Spleen (tissue), 11 donors: ENCODE data around the gene MYO15A. TPM values are rescaled to one million over a fixed set of nuclear protein-coding genes. Genes with fewer than 3 reads are reported as not detected.

Source experiments
- DNase-seq: peaks from one replicate; pipeline ENCODE4 v3.0.0-alpha.2; 2020
- H3K27ac ChIP-seq, 8 donors: fragments of 200-600 bp; sonication (generic) in 7 of 8; 1 replicate in 4 of 8; 2 replicates in 4 of 8; pipeline versions ENCODE4 v1.5.0 to v1.8.0; 2016 to 2021; ENCODE audit warnings: inconsistent platforms in 4 of 8, mild to moderate bottlenecking in 4 of 8, moderate library complexity in 1 of 8
- H3K27me3 ChIP-seq, 7 donors: fragments of 200-600 bp; sonication (generic) in 6 of 7; replicated peaks in 1 of 7; 1 replicate in 4 of 7; 2 replicates in 3 of 7; pipeline versions ENCODE4 v1.5.0 to v1.8.0; 2016 to 2021; ENCODE audit warnings: inconsistent platforms in 3 of 7, mild to moderate bottlenecking in 1 of 7
- H3K36me3 ChIP-seq, 6 donors: fragments of 200-600 bp; sonication (generic) in 5 of 6; 1 replicate in 4 of 6; 2 replicates in 2 of 6; pipeline versions ENCODE4 v1.5.0 to v1.8.0; 2016 to 2021; ENCODE audit warnings: inconsistent platforms in 2 of 6
- H3K4me1 ChIP-seq, 6 donors: fragments of 200-600 bp; sonication (generic) in 5 of 6; 1 replicate in 3 of 6; 2 replicates in 3 of 6; pipeline versions ENCODE4 v1.5.0 to v1.8.0; 2016 to 2021; ENCODE audit warnings: inconsistent platforms in 3 of 6
- H3K4me3 ChIP-seq, 8 donors: fragments of 200-600 bp; sonication (generic) in 7 of 8; 1 replicate in 4 of 8; 2 replicates in 4 of 8; pipeline versions ENCODE4 v1.5.0 to v1.8.0; 2016 to 2021; ENCODE audit warnings: inconsistent platforms in 4 of 8, mild to moderate bottlenecking in 4 of 8, moderate library complexity in 2 of 8
- H3K9me3 ChIP-seq, 8 donors: fragments of 200-600 bp; sonication (generic) in 7 of 8; 1 replicate in 4 of 8; 2 replicates in 4 of 8; pipeline versions ENCODE4 v1.5.0 to v1.8.0; 2016 to 2021; ENCODE audit warnings: inconsistent platforms in 4 of 8
- POLR2A ChIP-seq, 3 donors: fragments of 450-650 bp; IDR thresholded peaks; one replicate each; pipeline ENCODE4 v1.5.1; 2017; ENCODE audit warnings: antibody characterized with exemption in 3 of 3, mild to moderate bottlenecking in 1 of 3
- POLR2AphosphoS5 ChIP-seq, 3 donors: sonication (generic); formaldehyde crosslinking; IDR thresholded peaks; one replicate each; pipeline ENCODE4 v1.5.1; 2017; ENCODE audit warnings: antibody characterized with exemption in 3 of 3
- WGBS, 5 donors: extraction: QIAGEN DNeasy Blood & Tissue Kit in 3 of 5; methylation state at CpG; one replicate each; pipeline versions ENCODE4 v1.1.5 to v1.1.7; 2013 to 2018; 5-methylcytosine and 5-hydroxymethylcytosine counted together
- intact Hi-C: fragments of 100-400 bp; cut with DNase I; formaldehyde crosslinking; loops from one replicate; pipeline ENCODE4 v1.15.0; 2023; ENCODE audit warnings: low total_unique reads
- polyA plus RNA-seq, 3 donors: library from polyadenylated mRNA; stranded (reverse); fragments of 200-250 nt; gene quantifications; one replicate each; pipeline ENCODE4 v1.2.1, GENCODE V29; 2013
- total RNA-seq, 7 donors: library from RNA; depleted of rRNA in 3 of 7; stranded (reverse); fragments of >200 nt in 3 of 7; fragmentation: NEBNext Ultra II Directional in 4 of 7; extraction: Animal tissue kit (Norgen Biotek cat#: 25700) in 4 of 7; gene quantifications; one replicate each; pipeline versions ENCODE4 v1.1.0 to v1.2.1, GENCODE V29; 2016 to 2021
- TF ChIP-seq, protein P1 (sequence below), 11 experiments: fragments of 200-600 bp in 7 of 11; fragments of 450-650 bp in 4 of 11; sonication (generic) in 4 of 11; IDR thresholded peaks in 8 of 11; conservative IDR thresholded peaks in 3 of 11; 1 replicate in 7 of 11; 2 replicates in 4 of 11; pipeline versions ENCODE4 v1.4.0 to v1.8.0; 2016 to 2021; ENCODE audit warnings: antibody characterized with exemption in 11 of 11, inconsistent platforms in 4 of 11, mild to moderate bottlenecking in 1 of 11
- donor health status: healthy with polysubstance abuse.
- donor health status: DM: no; HTN: no; CAD: no; lungs with moderate emphysema.
- donor health status: DM: no; HTN: no; CAD: no.
- donor health status: Bipolar disorder and iron deficiency.
- donor health status: healthy.
- donor health status: DM: no; HTN: no; CAD: no.
- donor health status: DM: yes; HTN: yes; CAD: no.

Gene MYO15A
- total and polyA plus RNA-seq, 10 donors: 0.26 to 1.9 (median 0.84) TPM

DNA sequence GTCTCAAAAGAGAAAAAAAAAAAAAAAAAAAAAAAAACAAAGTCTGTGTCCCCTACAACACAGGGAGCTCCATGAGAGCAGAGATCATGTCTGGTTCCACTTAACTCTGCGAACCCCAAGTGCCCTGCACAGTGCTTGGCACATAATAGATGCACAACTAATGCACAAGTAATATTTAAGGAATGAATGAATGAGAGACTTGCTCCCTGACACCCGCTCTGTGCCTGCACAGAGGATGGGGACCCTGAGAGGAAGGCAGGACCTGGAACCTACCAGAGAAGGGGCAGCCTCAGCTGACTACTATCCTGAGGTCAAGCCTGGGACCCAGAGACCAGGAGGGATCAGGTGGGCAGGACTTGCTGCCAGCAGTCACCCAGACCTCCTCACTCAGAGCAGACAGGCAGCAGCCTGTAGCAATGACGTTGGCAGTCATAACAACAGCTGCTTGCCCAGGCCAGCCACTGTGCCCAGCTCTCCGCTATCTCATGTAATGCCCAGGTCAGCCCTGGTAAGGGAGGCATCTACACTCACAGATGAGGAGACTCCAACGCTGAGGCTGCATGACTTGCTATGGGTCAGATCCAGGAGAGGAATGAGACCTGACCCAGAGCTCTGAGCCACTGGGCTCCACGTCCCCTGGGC is 2.9 kb downstream of the MYO15A start:
- TF ChIP-seq, protein P1, sequence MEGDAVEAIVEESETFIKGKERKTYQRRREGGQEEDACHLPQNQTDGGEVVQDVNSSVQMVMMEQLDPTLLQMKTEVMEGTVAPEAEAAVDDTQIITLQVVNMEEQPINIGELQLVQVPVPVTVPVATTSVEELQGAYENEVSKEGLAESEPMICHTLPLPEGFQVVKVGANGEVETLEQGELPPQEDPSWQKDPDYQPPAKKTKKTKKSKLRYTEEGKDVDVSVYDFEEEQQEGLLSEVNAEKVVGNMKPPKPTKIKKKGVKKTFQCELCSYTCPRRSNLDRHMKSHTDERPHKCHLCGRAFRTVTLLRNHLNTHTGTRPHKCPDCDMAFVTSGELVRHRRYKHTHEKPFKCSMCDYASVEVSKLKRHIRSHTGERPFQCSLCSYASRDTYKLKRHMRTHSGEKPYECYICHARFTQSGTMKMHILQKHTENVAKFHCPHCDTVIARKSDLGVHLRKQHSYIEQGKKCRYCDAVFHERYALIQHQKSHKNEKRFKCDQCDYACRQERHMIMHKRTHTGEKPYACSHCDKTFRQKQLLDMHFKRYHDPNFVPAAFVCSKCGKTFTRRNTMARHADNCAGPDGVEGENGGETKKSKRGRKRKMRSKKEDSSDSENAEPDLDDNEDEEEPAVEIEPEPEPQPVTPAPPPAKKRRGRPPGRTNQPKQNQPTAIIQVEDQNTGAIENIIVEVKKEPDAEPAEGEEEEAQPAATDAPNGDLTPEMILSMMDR (IDR thresholded peaks at IDR 0.05 in 8 of 11, conservative IDR thresholded peaks at IDR 0.05 in 3 of 11): no peak
- TF ChIP-seq POLR2A (IDR thresholded peaks at IDR 0.05) (no peak), POLR2AphosphoS5 (IDR thresholded peaks at IDR 0.05) (peak in 1 of 3 donors; percentile 19)
- Histone ChIP-seq H3K27ac (no peak overlapping the region), H3K27me3 (no peaks in the 10 kb centered on the region), H3K36me3 (peaks cover 0 to 17% (median 10%) of the 10 kb centered on the region in 6 donors), H3K9me3 (no peaks in the 10 kb centered on the region), H3K4me1 (no peaks in the 10 kb centered on the region), H3K4me3 (no peak overlapping the region)
- no peak for DNase-seq
- intact Hi-C loops: no loop called here
- WGBS, 5 donors: 81 to 85% (median 83%) methylated on average over 3 to 6 of the region's 6 CpGs

DNA sequence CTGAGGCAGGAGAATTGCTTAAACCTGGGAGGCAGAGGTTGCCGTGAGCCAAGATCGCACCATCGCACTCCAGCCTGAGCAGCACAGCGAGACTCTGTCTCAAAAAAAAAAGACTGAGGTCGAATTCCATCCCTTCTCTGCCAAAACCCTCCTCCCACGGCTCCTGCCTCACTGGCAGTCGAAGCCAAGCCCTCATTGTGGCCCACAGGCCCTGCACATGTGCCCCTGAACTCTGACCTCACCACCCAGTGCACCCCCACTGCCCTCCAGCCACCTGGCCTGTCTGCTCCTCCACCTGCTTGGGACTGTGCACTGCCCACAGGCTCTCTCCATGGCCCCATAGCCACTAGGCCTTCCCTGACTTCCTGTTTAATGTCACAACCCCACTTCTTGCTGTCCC is 7.0 kb downstream of the MYO15A start:
- no peak for DNase-seq
- Histone ChIP-seq H3K36me3 (no peaks in the 10 kb centered on the region), H3K27me3 (no peaks in the 10 kb centered on the region), H3K4me1 (no peaks in the 10 kb centered on the region), H3K9me3 (peaks cover 0 to 19% (median 14%) of the 10 kb centered on the region in 8 donors), H3K27ac (no peak overlapping the region), H3K4me3 (no peak overlapping the region)
- TF ChIP-seq POLR2A (IDR thresholded peaks at IDR 0.05) (no peak), POLR2AphosphoS5 (IDR thresholded peaks at IDR 0.05) (no peak)
- TF ChIP-seq, protein P1 (IDR thresholded peaks at IDR 0.05 in 8 of 11, conservative IDR thresholded peaks at IDR 0.05 in 3 of 11): no peak
- intact Hi-C loops: no loop called here
- WGBS, 5 donors: 77 to 91% (median 83%) methylated on average over 7 of the region's 7 CpGs

DNA sequence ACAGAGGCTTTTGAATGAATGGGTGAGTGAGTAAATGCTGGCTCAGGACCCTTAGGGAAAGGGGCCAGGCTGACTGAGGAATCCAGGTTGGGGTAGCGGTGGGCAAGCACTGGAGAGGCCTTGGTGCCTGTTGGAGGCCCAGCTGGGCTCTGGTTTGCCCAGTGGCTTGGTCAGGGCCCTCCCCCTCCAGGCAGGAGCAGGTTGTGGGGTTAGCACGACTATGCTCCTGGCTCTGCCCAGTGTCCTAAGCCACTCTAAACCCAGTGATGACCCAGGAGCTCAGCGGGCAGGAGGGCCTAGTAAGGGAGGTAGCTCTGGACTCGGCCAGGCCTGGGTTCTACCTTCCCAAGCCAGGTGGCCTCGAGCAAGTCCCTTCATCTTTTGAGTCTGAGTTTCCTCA is 7.5 kb downstream of the MYO15A start:
- H3K27ac ChIP-seq: no peak overlapping the region
- H3K36me3 ChIP-seq: no peaks in the 10 kb centered on the region
- intact Hi-C loops: no loop called here
- H3K9me3 ChIP-seq: peaks cover 0 to 20% (median 14%) of the 10 kb centered on the region in 8 donors
- TF ChIP-seq POLR2A (IDR thresholded peaks at IDR 0.05): no peak
- TF ChIP-seq, protein P1 (IDR thresholded peaks at IDR 0.05 in 8 of 11, conservative IDR thresholded peaks at IDR 0.05 in 3 of 11): no peak
- TF ChIP-seq POLR2AphosphoS5 (IDR thresholded peaks at IDR 0.05): no peak
- DNase-seq: no peak
- H3K4me3 ChIP-seq: no peak overlapping the region
- WGBS, 5 donors: 83 to 100% (median 87%) methylated on average over 1 to 5 of the region's 5 CpGs
- H3K4me1 ChIP-seq: no peaks in the 10 kb centered on the region
- no peaks in the 10 kb centered on the region for H3K27me3 ChIP-seq

DNA sequence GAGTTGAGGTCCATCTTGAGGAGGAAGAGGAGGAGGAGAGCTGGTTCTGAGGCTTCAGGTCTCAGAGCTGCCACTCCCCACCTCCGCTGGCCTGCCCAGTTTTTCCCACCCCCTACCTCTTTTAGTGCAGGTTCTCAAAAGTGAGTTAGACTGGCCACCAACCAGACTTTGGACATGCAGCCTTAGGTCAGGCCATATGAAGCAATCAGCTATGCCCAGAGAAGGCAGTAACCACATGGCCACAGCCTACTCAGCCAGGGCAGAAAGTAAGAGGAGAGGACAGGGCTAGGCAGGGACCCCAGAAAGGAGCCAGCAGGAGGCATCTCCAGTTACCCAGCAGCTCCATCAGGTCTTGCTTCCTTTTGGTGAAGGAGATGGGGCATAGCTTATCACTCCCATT is 9.0 kb downstream of the MYO15A start:
- TF ChIP-seq, protein P1 (IDR thresholded peaks at IDR 0.05 in 8 of 11, conservative IDR thresholded peaks at IDR 0.05 in 3 of 11): no peak
- no peak for TF ChIP-seq POLR2A (IDR thresholded peaks at IDR 0.05)
- Histone ChIP-seq H3K27ac (no peak overlapping the region), H3K9me3 (peaks cover 0 to 20% (median 14%) of the 10 kb centered on the region in 8 donors), H3K4me1 (no peaks in the 10 kb centered on the region), H3K36me3 (no peaks in the 10 kb centered on the region), H3K27me3 (no peaks in the 10 kb centered on the region), H3K4me3 (no peak overlapping the region)
- intact Hi-C loops: no loop called here
- no peak for DNase-seq
- WGBS, 5 donors: 90 to 100% (median 95%) methylated on average over 1 of the region's 1 CpG
